ENCODE data around the gene ANKRD35. TPM values are rescaled to one million over a fixed set of nuclear protein-coding genes. Genes with fewer than 3 reads are reported as not detected.

ANKRD35 gene
- total RNA-seq, 1 donor from 2014 or later, result not detected

DNA sequence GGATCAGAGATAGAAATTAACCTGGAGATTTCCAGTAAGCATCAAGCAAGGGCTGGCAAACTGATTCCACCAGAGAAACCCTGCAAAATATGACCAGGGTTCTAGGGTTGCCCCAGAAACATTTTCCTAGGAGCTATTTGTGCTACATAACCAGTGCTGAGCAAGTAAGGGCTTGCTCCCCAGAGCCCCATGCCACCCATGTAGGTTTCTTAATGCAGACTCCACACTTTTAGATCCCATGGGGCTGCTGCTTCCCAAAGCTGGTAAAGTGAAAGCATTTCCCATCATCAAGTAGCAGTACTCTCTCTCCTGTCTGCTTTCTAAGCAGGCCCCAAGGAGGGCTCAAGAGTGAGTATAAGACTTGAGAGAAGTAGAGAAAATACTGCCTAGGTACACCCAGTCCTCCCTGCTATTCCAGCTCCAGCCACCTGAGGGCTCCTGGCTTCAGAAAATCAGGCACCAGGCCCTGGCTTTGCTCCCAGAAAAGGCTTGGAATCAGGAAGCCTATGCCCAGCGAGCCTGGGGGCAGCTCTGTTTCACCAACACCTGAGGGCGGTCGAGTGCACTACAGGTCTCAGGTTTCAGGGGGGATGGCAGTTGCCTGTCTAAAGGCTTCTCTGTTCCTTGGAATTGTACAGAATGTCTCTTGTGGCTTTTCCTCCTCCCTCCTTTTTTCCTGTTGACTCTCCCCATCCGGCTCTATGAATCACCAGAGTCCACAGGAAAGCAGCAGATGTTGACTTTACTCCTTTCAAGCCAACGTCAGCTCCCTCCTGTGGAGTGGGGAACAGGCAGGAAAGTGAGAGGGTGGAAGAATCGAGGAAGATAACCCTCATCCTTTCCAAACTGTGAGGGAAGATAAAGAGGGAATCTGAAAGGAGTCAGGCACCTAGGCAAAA is 6.2 kb upstream of the ANKRD35 start:
- Mint-ChIP-seq H3K27me3 (ENCODE audit: low read depth) (no peaks in the 10 kb centered on the region), H3K4me3 (ENCODE audit: unreplicated experiment) (peak overlapping the region; percentile 42), H3K4me1 (ENCODE audit: low read depth) (peaks cover 44% of the 10 kb centered on the region), H3K27ac (ENCODE audit: unreplicated experiment) (peak overlapping the region; percentile 96), H3K36me3 (ENCODE audit: low read depth) (peaks cover 5% of the 10 kb centered on the region), H3K9me3 (ENCODE audit: low read depth) (no peaks in the 10 kb centered on the region)
- DNase-seq (ENCODE audit: low spot score), result peak; percentile 98
- TF ChIP-seq, protein P1, sequence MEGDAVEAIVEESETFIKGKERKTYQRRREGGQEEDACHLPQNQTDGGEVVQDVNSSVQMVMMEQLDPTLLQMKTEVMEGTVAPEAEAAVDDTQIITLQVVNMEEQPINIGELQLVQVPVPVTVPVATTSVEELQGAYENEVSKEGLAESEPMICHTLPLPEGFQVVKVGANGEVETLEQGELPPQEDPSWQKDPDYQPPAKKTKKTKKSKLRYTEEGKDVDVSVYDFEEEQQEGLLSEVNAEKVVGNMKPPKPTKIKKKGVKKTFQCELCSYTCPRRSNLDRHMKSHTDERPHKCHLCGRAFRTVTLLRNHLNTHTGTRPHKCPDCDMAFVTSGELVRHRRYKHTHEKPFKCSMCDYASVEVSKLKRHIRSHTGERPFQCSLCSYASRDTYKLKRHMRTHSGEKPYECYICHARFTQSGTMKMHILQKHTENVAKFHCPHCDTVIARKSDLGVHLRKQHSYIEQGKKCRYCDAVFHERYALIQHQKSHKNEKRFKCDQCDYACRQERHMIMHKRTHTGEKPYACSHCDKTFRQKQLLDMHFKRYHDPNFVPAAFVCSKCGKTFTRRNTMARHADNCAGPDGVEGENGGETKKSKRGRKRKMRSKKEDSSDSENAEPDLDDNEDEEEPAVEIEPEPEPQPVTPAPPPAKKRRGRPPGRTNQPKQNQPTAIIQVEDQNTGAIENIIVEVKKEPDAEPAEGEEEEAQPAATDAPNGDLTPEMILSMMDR (IDR thresholded peaks at IDR 0.05), result peak; percentile 96

DNA sequence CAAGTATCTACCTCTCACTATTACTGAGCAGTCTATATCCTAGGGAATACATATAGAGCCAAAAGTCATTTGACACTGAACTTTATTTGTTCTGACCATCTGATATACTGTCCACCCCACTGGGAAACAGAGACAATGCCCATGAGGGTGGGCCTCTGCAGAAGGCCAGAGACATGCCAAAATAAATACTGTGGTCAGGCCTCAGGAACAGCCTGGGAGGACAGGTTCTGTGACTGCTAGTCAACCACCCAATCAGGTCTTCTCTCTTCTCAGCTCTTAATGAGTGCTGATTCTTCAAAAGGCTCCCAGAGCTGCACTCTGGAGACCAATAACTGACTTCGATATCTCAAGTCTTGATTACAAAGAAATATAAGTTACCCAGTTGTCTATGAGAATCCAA is 5.5 kb upstream of the ANKRD35 start:
- H3K9me3 Mint-ChIP-seq (ENCODE audit: low read depth), result no peaks in the 10 kb centered on the region
- H3K27ac Mint-ChIP-seq (ENCODE audit: unreplicated experiment), result peak overlapping the region; percentile 96
- DNase-seq (ENCODE audit: low spot score), result no peak
- peaks cover 51% of the 10 kb centered on the region for H3K4me1 Mint-ChIP-seq (ENCODE audit: low read depth)
- peak overlapping the region; percentile 19 for H3K4me3 Mint-ChIP-seq (ENCODE audit: unreplicated experiment)
- no peaks in the 10 kb centered on the region for H3K27me3 Mint-ChIP-seq (ENCODE audit: low read depth)
- TF ChIP-seq, protein P1 (IDR thresholded peaks at IDR 0.05), result no peak
- H3K36me3 Mint-ChIP-seq (ENCODE audit: low read depth), result peaks cover 3% of the 10 kb centered on the region

DNA sequence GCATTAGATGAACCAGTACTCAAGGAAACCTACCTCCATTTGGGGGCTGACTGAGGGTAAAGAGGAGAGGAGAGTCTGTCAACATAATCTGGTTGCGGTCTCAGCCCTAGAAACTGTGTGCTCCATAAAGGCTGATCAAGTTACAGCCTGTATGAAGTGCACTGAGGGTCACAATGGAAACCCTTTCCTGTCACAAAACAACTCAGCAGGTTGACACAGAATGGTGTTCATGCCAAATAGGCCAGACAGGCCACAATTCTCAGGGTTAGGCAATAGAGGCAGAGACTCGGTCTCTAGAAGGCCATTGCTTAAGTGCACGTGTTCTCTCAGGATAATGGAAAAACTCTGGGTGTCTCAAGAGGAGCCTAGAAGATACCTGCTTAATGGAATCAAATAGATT is 4.1 kb upstream of the ANKRD35 start:
- H3K4me3 Mint-ChIP-seq (ENCODE audit: unreplicated experiment), result no peak overlapping the region
- H3K9me3 Mint-ChIP-seq (ENCODE audit: low read depth), result no peaks in the 10 kb centered on the region
- peaks cover 59% of the 10 kb centered on the region for H3K4me1 Mint-ChIP-seq (ENCODE audit: low read depth)
- H3K36me3 Mint-ChIP-seq (ENCODE audit: low read depth), result no peaks in the 10 kb centered on the region
- no peak for DNase-seq (ENCODE audit: low spot score)
- TF ChIP-seq, protein P1 (IDR thresholded peaks at IDR 0.05), result no peak
- no peak overlapping the region for H3K27ac Mint-ChIP-seq (ENCODE audit: unreplicated experiment)
- peaks cover 5% of the 10 kb centered on the region for H3K27me3 Mint-ChIP-seq (ENCODE audit: low read depth)

DNA sequence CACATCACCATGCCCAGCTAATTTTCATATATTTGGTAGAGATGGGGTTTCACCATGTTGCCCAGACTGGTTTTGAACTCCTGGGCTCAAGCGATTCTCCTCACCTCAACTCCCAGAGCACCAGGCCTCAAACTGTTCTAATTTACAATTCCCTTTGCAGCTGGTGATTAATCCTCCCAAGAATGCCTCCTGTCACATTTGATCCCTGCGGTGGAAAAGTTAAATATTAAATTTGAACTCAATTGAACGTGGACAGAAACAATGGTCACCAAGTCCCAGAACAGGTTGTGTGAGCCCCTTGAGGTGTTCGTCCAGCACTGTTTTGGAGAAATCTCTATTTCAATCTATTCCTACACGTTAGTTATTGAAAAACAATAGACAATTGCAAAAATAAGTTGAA is 2.0 kb upstream of the ANKRD35 start:
- TF ChIP-seq, protein P1 (IDR thresholded peaks at IDR 0.05), result no peak
- no peaks in the 10 kb centered on the region for H3K36me3 Mint-ChIP-seq (ENCODE audit: low read depth)
- H3K9me3 Mint-ChIP-seq (ENCODE audit: low read depth), result no peaks in the 10 kb centered on the region
- peaks cover 52% of the 10 kb centered on the region for H3K4me1 Mint-ChIP-seq (ENCODE audit: low read depth)
- no peak overlapping the region for H3K4me3 Mint-ChIP-seq (ENCODE audit: unreplicated experiment)
- DNase-seq (ENCODE audit: low spot score), result no peak
- peaks cover 7% of the 10 kb centered on the region for H3K27me3 Mint-ChIP-seq (ENCODE audit: low read depth)
- H3K27ac Mint-ChIP-seq (ENCODE audit: unreplicated experiment), result peak overlapping the region; percentile 12

DNA sequence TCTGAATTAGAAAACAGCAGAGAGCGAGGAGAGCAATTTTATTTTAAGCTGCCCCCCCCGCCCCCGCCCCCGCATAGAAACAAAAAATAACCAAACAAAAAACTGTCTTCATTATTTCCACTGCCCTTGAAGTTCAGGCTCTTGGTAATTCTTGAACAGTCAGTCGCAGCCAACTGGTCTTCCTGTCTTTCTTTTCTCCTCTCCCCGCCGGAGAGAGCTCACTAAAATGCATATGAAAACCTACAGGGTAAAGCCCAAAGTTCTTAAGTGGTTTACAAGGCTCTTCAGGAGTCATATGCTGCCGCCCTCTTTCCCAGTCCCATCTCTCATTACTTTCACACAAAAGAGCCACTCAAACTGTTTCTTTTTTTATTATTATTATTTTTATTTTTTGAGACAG is 1.1 kb upstream of the ANKRD35 start:
- no peak for DNase-seq (ENCODE audit: low spot score)
- peaks cover 7% of the 10 kb centered on the region for H3K27me3 Mint-ChIP-seq (ENCODE audit: low read depth)
- H3K36me3 Mint-ChIP-seq (ENCODE audit: low read depth), result no peaks in the 10 kb centered on the region
- TF ChIP-seq, protein P1 (IDR thresholded peaks at IDR 0.05), result no peak
- no peaks in the 10 kb centered on the region for H3K9me3 Mint-ChIP-seq (ENCODE audit: low read depth)
- peaks cover 46% of the 10 kb centered on the region for H3K4me1 Mint-ChIP-seq (ENCODE audit: low read depth)
- no peak overlapping the region for H3K27ac Mint-ChIP-seq (ENCODE audit: unreplicated experiment)
- H3K4me3 Mint-ChIP-seq (ENCODE audit: unreplicated experiment), result peak overlapping the region; percentile 41

Measured in chondrocyte (in vitro differentiated cells).